GM19193 (cell line): ENCODE results near the gene RHOC.
A peak's percentile ranks its signal among the peaks of the same experiment; 100 is the strongest.

Experiments
- POLR2A ChIP-seq: IDR thresholded peaks from 4 replicates; pipeline ENCODE4 v1.6.1; 2011; ENCODE audit not compliant: insufficient read depth, insufficient read length; ENCODE audit errors: extremely low read depth

RHOC gene

GRCh38 chr1:112685913-112686312, 21.0 kb downstream of the RHOC start:
- TF ChIP-seq POLR2A: no peak

GRCh38 chr1:112678605-112679004, 28.3 kb downstream of the RHOC start:
- TF ChIP-seq POLR2A: no peak

DNA sequence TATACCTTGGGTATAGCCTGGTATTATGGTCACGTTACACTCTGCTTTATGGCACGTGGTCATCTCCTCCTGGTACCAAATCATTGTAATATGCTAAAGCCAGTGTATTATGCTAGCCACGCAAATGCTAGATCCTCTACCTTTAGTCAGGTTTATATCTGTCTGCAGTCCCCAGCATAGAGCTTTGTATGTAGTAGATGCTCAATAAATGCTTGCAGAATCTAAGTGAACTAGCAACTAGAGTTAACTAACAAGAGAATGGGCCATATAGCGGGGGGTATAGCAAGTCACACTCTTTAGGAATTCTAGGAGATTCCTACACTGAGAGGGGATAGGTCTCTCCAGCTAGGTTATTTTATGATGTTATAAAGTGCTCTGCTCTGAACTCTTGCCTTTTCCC, 29.4 kb downstream of the RHOC start:
- TF ChIP-seq POLR2A: no peak

GRCh38 chr1:112676543-112676942, 30.4 kb downstream of the RHOC start:
- no peak for TF ChIP-seq POLR2A

DNA sequence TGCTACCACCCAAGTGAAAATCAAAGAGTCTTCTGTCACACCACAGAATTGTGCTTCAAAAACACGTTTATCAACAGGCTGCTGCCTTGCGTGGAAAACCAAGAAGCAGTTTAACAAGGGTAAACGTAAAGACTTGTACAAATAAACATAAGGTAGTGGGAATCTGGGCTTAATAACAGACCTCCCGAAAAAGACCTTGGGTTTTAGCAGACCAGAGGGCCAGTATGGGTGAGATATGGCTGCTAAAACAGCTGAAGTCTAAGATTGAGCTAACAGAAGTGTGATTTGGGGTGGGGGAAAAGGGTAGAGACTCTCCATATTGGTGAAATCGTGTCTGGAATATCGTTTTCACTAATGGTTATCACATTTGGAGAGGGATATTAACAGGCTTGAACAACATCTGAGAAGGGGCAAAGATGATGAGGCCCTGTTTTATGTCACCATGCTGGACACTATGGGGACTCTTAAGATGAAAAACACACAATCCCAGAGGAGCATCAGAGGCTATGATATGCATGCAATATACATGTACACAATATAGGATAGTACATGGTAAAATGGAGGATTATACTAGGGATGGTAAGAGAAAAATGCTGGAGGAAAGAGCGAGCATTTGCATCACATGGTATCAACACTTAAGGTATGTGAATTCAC, 31.1 kb downstream of the RHOC start:
- no peak for TF ChIP-seq POLR2A

GRCh38 chr1:112674986-112675727, 31.8 kb downstream of the RHOC start:
- no peak for TF ChIP-seq POLR2A

DNA sequence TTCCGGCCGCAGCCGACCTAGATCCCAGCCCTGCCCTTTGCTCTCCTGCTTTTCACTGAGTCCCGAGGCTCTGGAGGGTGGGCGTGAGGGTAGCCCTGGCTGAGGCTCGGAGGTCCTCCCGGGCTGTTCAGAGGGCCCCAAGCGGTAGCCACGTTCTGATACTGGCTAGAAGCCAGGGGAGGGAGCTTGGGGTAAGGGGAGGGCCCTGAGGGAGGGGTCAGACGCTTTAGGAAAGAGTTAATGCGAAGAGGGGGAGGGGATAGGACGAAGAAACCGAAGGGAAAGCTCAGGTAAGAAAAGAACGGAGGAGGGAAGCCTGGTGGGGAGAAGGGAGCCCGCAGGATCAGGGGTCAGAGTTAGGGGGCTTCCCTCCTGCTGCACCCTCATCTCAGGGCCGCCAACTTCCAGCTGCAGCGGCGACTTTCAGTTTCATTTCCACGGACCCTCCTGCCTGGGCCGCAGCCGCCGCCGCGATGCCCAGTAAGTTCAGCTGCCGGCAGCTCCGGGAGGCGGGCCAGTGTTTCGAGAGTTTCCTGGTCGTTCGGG, 32.4 kb downstream of the RHOC start, which contains the start of gene MOV10:
TSS of gene MOV10 (plus strand) at position 220 of the 546 bp plus-strand sequence. CDS start at position 474, 254 bp downstream.
- peak; percentile 43 for TF ChIP-seq POLR2A

GRCh38 chr1:112673592-112674439, 33.1 kb downstream of the RHOC start:
- no peak for TF ChIP-seq POLR2A

DNA sequence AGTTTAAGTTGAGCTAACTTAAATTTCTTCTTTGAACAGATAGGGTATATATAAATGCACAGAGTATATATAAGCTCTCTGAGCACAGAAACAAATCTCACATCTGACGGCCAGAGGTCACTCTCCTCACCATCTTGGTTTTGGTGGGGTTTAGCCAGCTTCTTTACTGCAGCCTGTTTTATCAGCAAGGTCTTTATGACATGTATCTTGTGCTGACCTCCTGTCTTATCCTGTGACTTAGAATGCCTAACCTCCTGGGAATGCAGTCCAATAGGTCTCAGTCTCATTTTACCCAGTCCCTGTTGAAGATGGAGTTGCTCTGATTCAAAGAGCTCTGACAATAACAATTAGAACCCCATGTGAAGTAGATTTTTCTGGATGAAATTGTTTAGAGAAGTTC, 34.1 kb downstream of the RHOC start:
- TF ChIP-seq POLR2A: no peak

GRCh38 chr1:112672009-112672408, 34.9 kb downstream of the RHOC start:
- no peak for TF ChIP-seq POLR2A

- no peak for TF ChIP-seq POLR2A
Measured at GRCh38 chr1:112666946-112667345, 40.0 kb downstream of the RHOC start.

GRCh38 chr1:112665857-112666256, 41.1 kb downstream of the RHOC start:
- no peak for TF ChIP-seq POLR2A

GRCh38 chr1:112651205-112651604, 55.7 kb downstream of the RHOC start:
- no peak for TF ChIP-seq POLR2A
